Measurements from ENCODE around the gene SPATS2L.

Gene SPATS2L

DNA sequence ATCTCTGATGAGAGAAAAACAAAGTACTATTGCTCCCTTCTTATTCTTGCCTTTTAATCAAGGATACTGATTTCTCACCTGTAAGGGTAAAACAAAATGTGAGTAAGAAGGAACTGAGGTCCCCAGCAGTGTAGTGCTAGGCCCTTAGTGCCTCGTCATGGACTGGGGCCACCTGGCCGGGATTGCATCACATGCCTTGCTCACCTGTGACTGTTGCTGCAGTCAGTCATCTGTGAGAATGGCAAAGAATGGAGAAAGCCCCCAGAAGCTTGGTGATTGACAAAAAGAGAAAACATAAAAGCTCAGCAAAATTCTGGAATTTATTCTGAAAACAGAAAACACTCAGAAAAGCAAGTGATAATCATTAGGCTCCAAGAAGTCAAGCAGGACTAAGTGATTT, 63.4 kb downstream of the SPATS2L start:
- Histone ChIP-seq H3K27me3 (replicated peaks; ENCODE audit: control insufficient read depth, insufficient read depth, low read length, poor library complexity, severe bottlenecking) (no peaks in the 10 kb centered on the region), H3K4me3 (ENCODE audit: insufficient read depth, low read depth, low read length, poor library complexity, severe bottlenecking) (no peak overlapping the region), H3K36me3 (ENCODE audit: control insufficient read depth, insufficient read depth, low read length) (no peaks in the 10 kb centered on the region), H3K27ac (ENCODE audit: insufficient read depth, low read length, poor library complexity, severe bottlenecking) (no peak overlapping the region), H3K9me3 (ENCODE audit: control insufficient read depth, low read length) (no peaks in the 10 kb centered on the region), H3K4me1 (ENCODE audit: control insufficient read depth, insufficient read depth, low read length, poor library complexity, severe bottlenecking) (peaks cover 8% of the 10 kb centered on the region)
- no peak for DNase-seq

DNA sequence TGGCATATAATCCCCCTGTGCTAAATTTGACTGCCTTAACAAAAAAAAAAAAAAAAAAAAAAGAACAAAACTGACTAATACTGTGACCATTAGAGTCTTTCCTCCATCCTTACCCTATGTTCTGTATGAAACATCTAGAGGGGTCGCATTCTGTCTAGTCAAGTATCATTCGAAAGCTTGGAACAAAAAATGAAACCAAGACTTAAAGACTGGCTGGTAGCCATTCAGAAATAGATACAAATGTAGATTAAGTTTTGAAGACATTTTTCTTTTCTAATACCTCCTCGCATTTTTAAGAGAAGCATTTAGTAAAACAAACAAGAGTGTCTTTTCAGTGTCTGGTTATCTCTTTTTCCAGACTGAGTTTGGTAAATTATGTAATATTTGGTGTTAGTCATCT, 66.7 kb downstream of the SPATS2L start:
- H3K27me3 ChIP-seq (replicated peaks; ENCODE audit: control insufficient read depth, insufficient read depth, low read length, poor library complexity, severe bottlenecking) = no peaks in the 10 kb centered on the region
- H3K27ac ChIP-seq (ENCODE audit: insufficient read depth, low read length, poor library complexity, severe bottlenecking) = peak overlapping the region; percentile 46
- peaks cover 21% of the 10 kb centered on the region for H3K4me1 ChIP-seq (ENCODE audit: control insufficient read depth, insufficient read depth, low read length, poor library complexity, severe bottlenecking)
- DNase-seq = no peak
- H3K4me3 ChIP-seq (ENCODE audit: insufficient read depth, low read depth, low read length, poor library complexity, severe bottlenecking) = peak overlapping the region; percentile 52
- no peaks in the 10 kb centered on the region for H3K9me3 ChIP-seq (ENCODE audit: control insufficient read depth, low read length)
- H3K36me3 ChIP-seq (ENCODE audit: control insufficient read depth, insufficient read depth, low read length) = no peaks in the 10 kb centered on the region

DNA sequence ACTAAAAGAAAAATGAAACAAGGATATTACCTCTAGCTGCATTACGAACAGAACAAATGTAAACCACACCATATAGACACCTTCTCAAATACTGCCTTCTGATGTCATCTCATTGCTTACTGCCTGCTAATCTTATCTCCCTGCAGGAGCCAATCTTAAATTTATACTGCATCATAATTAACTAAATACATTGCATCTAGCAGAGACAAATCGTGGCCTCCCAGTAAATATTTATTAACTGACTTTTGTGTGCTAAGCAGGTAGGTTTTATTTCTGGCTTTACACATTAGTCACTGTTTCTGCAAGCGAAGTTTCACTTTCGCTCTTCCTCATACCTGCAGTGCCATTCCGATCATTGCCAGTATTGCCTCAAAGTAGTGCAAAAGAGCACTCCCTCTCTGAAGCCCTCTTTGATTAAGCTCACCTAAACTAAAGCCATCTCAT, 67.5 kb downstream of the SPATS2L start:
- peak in 1 of 3 donors; percentile 16 for DNase-seq

DNA sequence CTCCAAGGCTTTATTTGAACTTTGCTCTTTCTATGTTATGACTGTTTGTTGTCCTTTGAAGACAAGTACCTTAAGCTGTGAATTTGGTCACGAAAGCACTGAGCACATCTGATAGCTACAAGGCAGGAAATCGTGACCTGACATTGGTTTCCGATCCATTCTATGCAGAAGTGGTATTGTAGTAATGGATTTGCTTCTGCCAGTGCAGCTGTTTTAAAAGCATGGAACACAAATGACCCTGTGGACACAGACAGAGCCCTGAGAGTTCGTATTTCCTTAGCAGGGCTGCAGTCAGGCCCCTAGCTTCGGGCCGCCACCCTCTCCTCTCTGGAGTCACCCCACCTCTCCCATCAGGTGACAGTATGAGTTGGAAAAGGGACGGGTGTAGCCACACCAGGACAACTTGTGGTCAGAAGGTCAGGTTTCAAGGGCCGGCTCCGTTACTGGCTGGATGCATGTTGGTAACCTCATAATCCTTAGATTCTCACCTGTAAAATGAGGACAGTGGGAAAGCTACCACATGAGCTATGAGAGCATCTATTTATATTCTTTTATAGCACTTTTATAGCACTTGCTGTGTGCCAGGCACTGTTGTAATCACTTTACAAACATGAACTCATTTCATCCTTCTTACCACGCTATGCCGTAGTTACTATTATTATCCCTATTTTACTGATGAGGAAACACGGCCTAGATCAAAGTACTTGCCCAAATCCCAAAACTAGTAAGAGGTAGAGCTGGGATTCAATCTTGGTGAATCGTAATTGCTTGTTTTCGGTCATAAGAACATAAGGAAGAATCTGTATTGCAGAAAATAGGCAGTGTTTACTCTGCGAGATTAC, 70.2 kb downstream of the SPATS2L start:
- no peak overlapping the region for H3K27ac ChIP-seq (ENCODE audit: insufficient read depth, low read length, poor library complexity, severe bottlenecking)
- H3K36me3 ChIP-seq (ENCODE audit: control insufficient read depth, insufficient read depth, low read length) = no peaks in the 10 kb centered on the region
- no peak overlapping the region for H3K4me3 ChIP-seq (ENCODE audit: insufficient read depth, low read depth, low read length, poor library complexity, severe bottlenecking)
- no peaks in the 10 kb centered on the region for H3K27me3 ChIP-seq (replicated peaks; ENCODE audit: control insufficient read depth, insufficient read depth, low read length, poor library complexity, severe bottlenecking)
- H3K9me3 ChIP-seq (ENCODE audit: control insufficient read depth, low read length) = no peaks in the 10 kb centered on the region
- DNase-seq = peak in 1 of 3 donors; percentile 13
- H3K4me1 ChIP-seq (ENCODE audit: control insufficient read depth, insufficient read depth, low read length, poor library complexity, severe bottlenecking) = peaks cover 21% of the 10 kb centered on the region

More for the DNA sequence above, 67.5 kb downstream of the SPATS2L start:
- Histone ChIP-seq H3K4me3 (ENCODE audit: insufficient read depth, low read depth, low read length, poor library complexity, severe bottlenecking) (peak overlapping the region; percentile 52), H3K36me3 (ENCODE audit: control insufficient read depth, insufficient read depth, low read length) (no peaks in the 10 kb centered on the region), H3K4me1 (ENCODE audit: control insufficient read depth, insufficient read depth, low read length, poor library complexity, severe bottlenecking) (peaks cover 21% of the 10 kb centered on the region), H3K27ac (ENCODE audit: insufficient read depth, low read length, poor library complexity, severe bottlenecking) (peak overlapping the region; percentile 46), H3K27me3 (replicated peaks; ENCODE audit: control insufficient read depth, insufficient read depth, low read length, poor library complexity, severe bottlenecking) (no peaks in the 10 kb centered on the region), H3K9me3 (ENCODE audit: control insufficient read depth, low read length) (no peaks in the 10 kb centered on the region)

DNA sequence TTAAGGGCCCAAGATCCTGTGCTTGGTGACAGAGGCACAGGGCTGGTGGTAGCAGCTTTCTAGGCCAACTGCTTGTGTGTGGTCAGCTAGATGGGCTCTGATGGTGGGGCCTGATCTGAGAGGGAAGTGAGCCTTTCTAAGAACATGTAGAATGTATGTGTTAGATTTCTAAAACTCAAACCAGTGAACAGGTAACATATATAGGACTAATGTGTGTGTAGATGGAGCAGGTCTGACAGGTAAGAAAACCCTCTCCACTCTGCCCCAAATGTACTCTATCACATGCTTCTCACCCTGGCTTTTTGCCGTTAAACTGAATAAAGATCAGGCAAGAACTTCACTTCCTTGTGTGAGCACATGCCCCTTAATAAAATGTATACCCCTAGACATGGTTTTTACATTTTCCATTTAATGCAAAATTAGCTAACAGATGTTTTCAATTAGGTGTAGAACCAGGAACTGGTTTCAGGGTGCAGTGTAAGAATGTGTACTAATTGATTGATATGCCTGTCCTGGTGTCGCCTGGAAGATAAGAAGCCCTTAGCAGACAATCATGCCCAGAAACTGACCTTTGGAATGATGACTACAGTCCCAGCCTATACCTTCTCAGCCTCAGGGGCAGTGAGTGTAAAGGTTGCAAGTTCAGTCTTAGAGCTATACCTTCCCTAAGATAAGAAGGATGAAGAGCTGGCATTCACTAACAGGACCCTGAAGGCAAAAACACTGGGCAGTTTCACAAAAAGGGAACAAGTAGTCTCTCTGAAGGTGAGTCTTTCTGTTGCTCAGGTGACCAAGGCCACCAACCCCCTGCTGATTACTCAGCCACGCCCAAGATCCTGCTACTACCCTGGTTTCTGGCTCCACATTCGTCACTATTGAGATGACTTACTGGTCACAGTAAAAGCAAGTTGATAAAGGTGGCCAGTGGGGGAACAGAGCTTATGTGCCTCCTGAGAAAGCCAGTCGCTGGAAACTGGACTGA, 71.2 kb downstream of the SPATS2L start:
- no peaks in the 10 kb centered on the region for H3K9me3 ChIP-seq (ENCODE audit: control insufficient read depth, low read length)

DNA sequence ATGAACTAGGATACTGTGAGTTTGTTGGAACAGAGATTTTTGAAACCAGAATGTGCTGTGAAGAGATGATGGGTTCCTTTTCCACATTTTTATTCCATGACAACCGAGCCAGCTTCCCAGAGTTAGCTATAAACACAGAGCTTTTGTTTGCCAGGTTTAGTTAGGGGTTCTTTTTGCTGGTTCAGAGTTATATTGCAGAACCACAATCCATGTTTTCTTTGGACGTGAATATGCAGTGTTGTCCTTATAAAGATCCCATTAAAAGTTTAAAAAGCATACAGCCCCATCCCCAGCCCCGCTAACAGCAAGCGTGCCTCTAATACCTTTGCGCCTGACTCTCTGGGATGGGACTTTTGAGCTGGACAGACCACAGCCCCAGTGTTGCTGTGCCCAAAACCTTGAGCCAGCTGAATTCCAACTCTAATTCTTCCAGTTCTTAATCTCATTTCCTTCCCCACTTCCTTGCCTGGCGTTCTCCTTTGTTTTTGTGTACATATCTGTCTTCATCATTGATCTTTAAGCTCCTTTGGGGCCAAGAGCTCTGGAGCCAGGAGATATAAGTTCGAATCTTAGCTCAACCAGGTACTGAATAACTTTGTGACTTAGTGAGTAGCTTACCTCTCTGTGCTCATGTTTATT, 72.3 kb downstream of the SPATS2L start:
- no peaks in the 10 kb centered on the region for H3K9me3 ChIP-seq (ENCODE audit: control insufficient read depth, low read length)
- no peak overlapping the region for H3K27ac ChIP-seq (ENCODE audit: insufficient read depth, low read length, poor library complexity, severe bottlenecking)
- DNase-seq = no peak
- H3K4me3 ChIP-seq (ENCODE audit: insufficient read depth, low read depth, low read length, poor library complexity, severe bottlenecking) = no peak overlapping the region
- H3K27me3 ChIP-seq (replicated peaks; ENCODE audit: control insufficient read depth, insufficient read depth, low read length, poor library complexity, severe bottlenecking) = no peaks in the 10 kb centered on the region
- H3K36me3 ChIP-seq (ENCODE audit: control insufficient read depth, insufficient read depth, low read length) = no peaks in the 10 kb centered on the region
- H3K4me1 ChIP-seq (ENCODE audit: control insufficient read depth, insufficient read depth, low read length, poor library complexity, severe bottlenecking) = peaks cover 24% of the 10 kb centered on the region

More for the DNA sequence above, 71.2 kb downstream of the SPATS2L start:
- H3K4me3 ChIP-seq (ENCODE audit: insufficient read depth, low read depth, low read length, poor library complexity, severe bottlenecking) = no peak overlapping the region
- peaks cover 21% of the 10 kb centered on the region for H3K4me1 ChIP-seq (ENCODE audit: control insufficient read depth, insufficient read depth, low read length, poor library complexity, severe bottlenecking)
- no peaks in the 10 kb centered on the region for H3K36me3 ChIP-seq (ENCODE audit: control insufficient read depth, insufficient read depth, low read length)
- no peak overlapping the region for H3K27ac ChIP-seq (ENCODE audit: insufficient read depth, low read length, poor library complexity, severe bottlenecking)
- no peak for DNase-seq
- H3K27me3 ChIP-seq (replicated peaks; ENCODE audit: control insufficient read depth, insufficient read depth, low read length, poor library complexity, severe bottlenecking) = no peaks in the 10 kb centered on the region

DNA sequence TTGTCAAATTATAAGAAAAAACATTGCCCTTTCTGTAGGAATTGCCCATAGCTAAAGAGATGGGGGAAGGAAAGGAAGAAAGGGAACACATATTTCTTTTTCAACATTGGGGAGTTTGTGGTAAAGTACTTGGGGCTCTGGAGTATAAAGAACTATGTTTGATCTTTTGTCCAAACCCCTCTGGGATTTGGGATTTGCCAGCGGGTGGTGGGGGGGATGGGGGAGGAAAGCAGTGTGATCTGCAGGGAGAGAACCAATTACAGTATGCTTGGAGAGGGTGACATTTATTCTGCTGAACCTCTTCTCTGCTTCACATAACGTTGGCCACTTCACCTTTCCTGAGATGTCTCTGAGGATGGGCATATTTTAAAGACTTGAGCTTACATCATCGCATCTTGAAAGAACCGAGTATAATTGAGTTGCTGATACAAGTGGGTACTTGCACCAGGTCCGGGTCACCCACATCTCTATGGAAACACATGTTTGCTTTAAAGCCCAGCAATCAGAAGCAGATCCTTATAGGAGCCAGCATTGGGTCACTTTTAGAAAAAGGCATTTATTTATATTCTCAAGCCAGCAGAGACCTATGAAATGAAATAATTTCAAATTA, 73.1 kb downstream of the SPATS2L start:
- Histone ChIP-seq H3K27ac (ENCODE audit: insufficient read depth, low read length, poor library complexity, severe bottlenecking) (no peak overlapping the region), H3K4me3 (ENCODE audit: insufficient read depth, low read depth, low read length, poor library complexity, severe bottlenecking) (no peak overlapping the region), H3K36me3 (ENCODE audit: control insufficient read depth, insufficient read depth, low read length) (no peaks in the 10 kb centered on the region), H3K27me3 (replicated peaks; ENCODE audit: control insufficient read depth, insufficient read depth, low read length, poor library complexity, severe bottlenecking) (no peaks in the 10 kb centered on the region), H3K9me3 (ENCODE audit: control insufficient read depth, low read length) (no peaks in the 10 kb centered on the region), H3K4me1 (ENCODE audit: control insufficient read depth, insufficient read depth, low read length, poor library complexity, severe bottlenecking) (peaks cover 19% of the 10 kb centered on the region)
- DNase-seq = no peak

DNA sequence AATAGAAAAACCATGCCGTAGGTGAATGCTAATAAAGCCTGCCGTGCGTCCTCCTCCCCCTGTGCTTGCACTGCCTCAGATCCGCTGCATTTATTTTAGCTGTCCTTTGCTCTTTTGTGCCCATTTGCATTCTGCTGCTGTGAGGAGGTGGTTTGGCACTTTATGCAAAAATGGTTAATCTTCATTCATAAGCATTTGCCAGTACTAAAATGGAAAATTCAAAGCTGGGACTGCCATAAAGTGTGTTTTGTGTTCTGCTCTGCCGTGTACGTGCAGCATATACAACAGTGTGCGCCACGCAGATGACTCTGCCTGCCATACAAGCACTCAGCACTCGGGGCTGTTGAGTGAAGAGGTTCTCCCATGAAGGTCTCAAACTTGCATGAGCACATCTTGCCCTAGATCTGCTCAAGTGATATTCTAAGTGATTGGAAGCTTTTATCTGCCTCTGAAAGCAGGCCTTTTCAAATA, 73.6 kb downstream of the SPATS2L start:
- no peak for DNase-seq
- Histone ChIP-seq H3K4me1 (ENCODE audit: control insufficient read depth, insufficient read depth, low read length, poor library complexity, severe bottlenecking) (peaks cover 14% of the 10 kb centered on the region), H3K27me3 (replicated peaks; ENCODE audit: control insufficient read depth, insufficient read depth, low read length, poor library complexity, severe bottlenecking) (no peaks in the 10 kb centered on the region), H3K27ac (ENCODE audit: insufficient read depth, low read length, poor library complexity, severe bottlenecking) (no peak overlapping the region), H3K9me3 (ENCODE audit: control insufficient read depth, low read length) (no peaks in the 10 kb centered on the region), H3K36me3 (ENCODE audit: control insufficient read depth, insufficient read depth, low read length) (no peaks in the 10 kb centered on the region), H3K4me3 (ENCODE audit: insufficient read depth, low read depth, low read length, poor library complexity, severe bottlenecking) (no peak overlapping the region)

DNA sequence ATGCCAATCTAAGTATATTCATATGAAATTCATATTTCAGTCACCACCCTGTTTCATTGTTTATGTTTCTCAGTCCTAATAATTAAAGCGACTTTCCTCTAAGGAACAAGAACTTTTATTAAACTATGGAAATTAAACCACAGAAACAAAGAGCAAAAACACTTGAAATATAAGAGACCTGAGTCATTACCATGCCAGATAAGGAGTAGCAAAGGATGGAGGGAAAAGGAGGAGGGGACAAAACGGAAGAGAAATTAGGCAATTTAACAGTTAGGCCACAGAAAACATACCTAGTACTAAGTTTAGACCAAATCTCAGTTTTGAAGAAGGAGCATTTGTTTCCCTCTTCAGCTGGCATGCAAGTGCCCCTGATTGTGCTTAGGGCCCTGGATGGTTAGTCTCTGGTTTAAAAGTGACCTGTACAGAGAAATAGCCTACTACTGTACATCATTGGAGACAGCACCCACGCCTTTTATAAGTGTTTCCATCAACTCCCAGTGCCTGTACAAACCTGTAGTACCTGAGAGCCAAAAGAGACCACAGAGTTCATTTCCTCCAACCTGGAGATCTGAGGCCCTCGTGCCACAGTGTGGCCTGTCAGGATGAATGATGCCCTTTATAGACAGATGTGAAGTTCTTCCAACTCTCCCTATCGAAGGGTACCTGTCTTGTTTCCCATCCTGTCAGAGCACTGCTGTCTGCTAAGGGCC, 74.5 kb downstream of the SPATS2L start:
- H3K27ac ChIP-seq (ENCODE audit: insufficient read depth, low read length, poor library complexity, severe bottlenecking) = no peak overlapping the region
- no peak for DNase-seq
- H3K4me3 ChIP-seq (ENCODE audit: insufficient read depth, low read depth, low read length, poor library complexity, severe bottlenecking) = no peak overlapping the region
- H3K4me1 ChIP-seq (ENCODE audit: control insufficient read depth, insufficient read depth, low read length, poor library complexity, severe bottlenecking) = peaks cover 11% of the 10 kb centered on the region
- H3K36me3 ChIP-seq (ENCODE audit: control insufficient read depth, insufficient read depth, low read length) = no peaks in the 10 kb centered on the region
- no peaks in the 10 kb centered on the region for H3K9me3 ChIP-seq (ENCODE audit: control insufficient read depth, low read length)
- H3K27me3 ChIP-seq (replicated peaks; ENCODE audit: control insufficient read depth, insufficient read depth, low read length, poor library complexity, severe bottlenecking) = no peaks in the 10 kb centered on the region

Measured in effector memory CD4-positive, alpha-beta T cell (primary cell).